Stomach smooth muscle (tissue), 2 donors: ENCODE measurements around the gene C1orf21.

Experiments
- H3K27ac ChIP-seq: one replicate; pipeline ENCODE4 v1.7.0; 2013; ENCODE audit warnings: mild to moderate bottlenecking, low read length, inconsistent platforms
- H3K27me3 ChIP-seq, 2 donors: one replicate each; pipeline ENCODE4 v1.7.0; 2013; ENCODE audit warnings: low read length in 2 of 2; ENCODE audit not compliant: insufficient read depth in 2 of 2, control insufficient read depth in 1 of 2
- H3K36me3 ChIP-seq, 2 donors: one replicate each; pipeline ENCODE4 v1.7.0; 2013; ENCODE audit warnings: low read length in 2 of 2; ENCODE audit not compliant: control insufficient read depth in 2 of 2, insufficient read depth in 2 of 2
- H3K4me1 ChIP-seq: one replicate; pipeline ENCODE4 v1.7.0; 2013; ENCODE audit warnings: low read length; ENCODE audit not compliant: control insufficient read depth, insufficient read depth
- H3K4me3 ChIP-seq, 2 donors: one replicate each; pipeline ENCODE4 v1.7.0; 2013; ENCODE audit warnings: low read length in 2 of 2
- H3K9ac ChIP-seq, 2 donors: one replicate each; pipeline ENCODE4 v1.7.0; 2013; ENCODE audit warnings: low read length in 2 of 2, mild to moderate bottlenecking in 1 of 2
- H3K9me3 ChIP-seq, 2 donors: one replicate each; pipeline ENCODE4 v1.7.0; 2013; ENCODE audit warnings: low read length in 2 of 2; ENCODE audit not compliant: control insufficient read depth in 2 of 2
- donor health status: healthy.
- donor health status: Pancreatic carcinoma.

The C1orf21 gene

DNA sequence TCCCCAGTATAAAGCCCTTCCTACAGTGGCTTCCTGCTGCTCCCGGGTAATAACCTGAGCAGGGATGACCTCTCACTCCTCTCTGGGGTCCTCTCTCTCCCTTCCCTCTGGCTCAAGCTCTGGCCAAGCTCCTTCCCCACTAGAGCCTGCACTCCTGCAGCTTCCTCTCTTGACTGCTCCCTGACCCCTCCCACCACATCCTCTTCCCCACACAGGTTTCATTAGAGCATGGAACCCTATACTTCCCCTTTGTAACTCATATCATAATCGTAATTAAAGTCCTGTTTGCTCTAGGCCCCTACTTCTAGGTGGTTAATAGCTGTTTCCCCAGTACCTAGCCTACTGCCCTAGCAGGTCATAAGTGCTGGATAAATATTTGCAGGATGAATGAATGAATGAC, 146.2 kb downstream of the C1orf21 start:
- Histone ChIP-seq H3K27me3 (no peaks in the 10 kb centered on the region), H3K4me3 (no peak overlapping the region), H3K27ac (no peak overlapping the region), H3K9me3 (peaks cover 2 to 5% of the 10 kb centered on the region in 2 donors), H3K36me3 (no peaks in the 10 kb centered on the region), H3K9ac (no peak overlapping the region), H3K4me1 (peaks cover 7% of the 10 kb centered on the region)

DNA sequence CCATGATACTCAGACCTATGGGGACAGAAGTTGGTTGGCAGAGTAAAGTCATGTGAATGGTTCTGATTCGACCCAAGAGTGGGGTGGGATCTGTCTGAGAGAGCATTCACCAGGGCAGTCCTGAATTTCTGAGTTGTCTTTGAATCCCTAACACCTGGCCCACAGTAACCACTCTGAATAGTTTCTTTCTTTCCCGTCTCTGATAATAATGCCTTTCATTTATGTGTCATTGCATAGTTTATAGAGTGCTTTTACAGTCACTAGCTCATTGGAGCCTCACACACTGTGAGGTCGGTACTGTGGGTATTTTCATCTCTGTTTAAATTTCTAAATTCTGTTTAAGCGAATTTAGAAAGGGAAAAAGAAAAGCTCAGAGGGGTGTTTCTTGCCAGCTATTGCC, 147.1 kb downstream of the C1orf21 start:
- H3K4me1 ChIP-seq, result peaks cover 7% of the 10 kb centered on the region
- H3K36me3 ChIP-seq, result no peaks in the 10 kb centered on the region
- H3K27me3 ChIP-seq, result no peaks in the 10 kb centered on the region
- peaks cover 2 to 5% of the 10 kb centered on the region in 2 donors for H3K9me3 ChIP-seq
- no peak overlapping the region for H3K4me3 ChIP-seq
- no peak overlapping the region for H3K27ac ChIP-seq
- no peak overlapping the region for H3K9ac ChIP-seq

DNA sequence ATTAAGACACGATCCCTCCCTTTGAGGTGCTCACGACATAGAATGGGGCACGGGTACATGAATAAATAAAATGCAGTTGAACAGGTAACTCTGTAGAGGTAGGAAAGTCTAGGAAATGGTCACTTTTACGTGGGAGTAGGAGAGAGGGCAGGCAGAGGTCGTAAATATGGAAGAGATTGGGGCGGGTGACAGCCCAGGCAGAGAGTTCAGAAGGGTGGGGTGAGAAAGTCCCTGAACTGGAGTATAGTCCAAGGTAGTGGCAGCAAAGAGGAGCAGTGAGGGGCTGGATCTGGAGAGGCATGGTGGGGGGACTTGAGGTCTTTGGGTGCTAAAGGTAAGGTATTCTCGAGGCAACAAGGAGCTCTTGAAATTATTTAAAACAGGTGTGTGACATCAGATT, 147.9 kb downstream of the C1orf21 start:
- H3K27me3 ChIP-seq, result no peaks in the 10 kb centered on the region
- no peaks in the 10 kb centered on the region for H3K36me3 ChIP-seq
- H3K27ac ChIP-seq, result peak overlapping the region; percentile 69
- H3K9ac ChIP-seq, result no peak overlapping the region
- peaks cover 2 to 5% of the 10 kb centered on the region in 2 donors for H3K9me3 ChIP-seq
- H3K4me1 ChIP-seq, result peaks cover 7% of the 10 kb centered on the region
- H3K4me3 ChIP-seq, result no peak overlapping the region

DNA sequence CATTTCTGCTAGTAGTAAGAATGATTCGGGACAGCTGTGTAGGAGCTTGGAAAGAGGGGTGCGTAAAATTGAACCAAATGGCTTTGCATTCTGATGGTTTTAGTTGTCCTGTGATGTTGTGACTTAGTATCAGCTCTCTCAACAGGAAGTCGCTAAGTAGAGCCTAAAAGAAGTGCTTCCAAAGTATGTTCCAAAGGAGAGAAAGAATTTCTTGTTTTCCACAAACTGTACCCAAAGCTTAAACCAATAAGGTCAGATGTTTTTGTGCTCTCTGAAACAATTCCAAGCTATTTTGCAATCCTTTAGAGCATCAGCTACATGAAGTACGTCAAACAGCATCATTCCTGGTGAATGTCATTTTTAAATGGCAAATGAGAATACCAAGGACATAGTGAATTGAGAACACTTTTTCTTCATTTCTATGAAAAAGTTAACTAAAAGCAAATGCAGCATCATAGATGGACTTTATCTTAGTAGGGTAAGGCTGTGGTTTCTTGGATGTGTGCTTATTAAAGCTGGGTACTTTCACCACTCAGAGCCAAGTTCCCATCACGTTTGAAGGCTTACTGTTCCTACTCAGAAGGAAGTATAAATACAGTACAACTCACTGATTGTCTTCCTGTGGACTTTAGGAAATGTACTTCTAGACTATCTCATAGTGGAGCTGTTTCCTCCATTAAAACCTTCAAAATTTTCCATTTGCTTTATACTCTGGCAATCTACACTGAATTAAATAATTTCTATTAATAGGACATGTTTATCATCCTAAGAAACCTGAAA, 148.6 kb downstream of the C1orf21 start:
- Histone ChIP-seq H3K9me3 (peaks cover 2 to 5% of the 10 kb centered on the region in 2 donors), H3K4me3 (no peak overlapping the region), H3K4me1 (peaks cover 7% of the 10 kb centered on the region), H3K27ac (peak overlapping the region; percentile 69), H3K27me3 (no peaks in the 10 kb centered on the region), H3K36me3 (no peaks in the 10 kb centered on the region), H3K9ac (no peak overlapping the region)

DNA sequence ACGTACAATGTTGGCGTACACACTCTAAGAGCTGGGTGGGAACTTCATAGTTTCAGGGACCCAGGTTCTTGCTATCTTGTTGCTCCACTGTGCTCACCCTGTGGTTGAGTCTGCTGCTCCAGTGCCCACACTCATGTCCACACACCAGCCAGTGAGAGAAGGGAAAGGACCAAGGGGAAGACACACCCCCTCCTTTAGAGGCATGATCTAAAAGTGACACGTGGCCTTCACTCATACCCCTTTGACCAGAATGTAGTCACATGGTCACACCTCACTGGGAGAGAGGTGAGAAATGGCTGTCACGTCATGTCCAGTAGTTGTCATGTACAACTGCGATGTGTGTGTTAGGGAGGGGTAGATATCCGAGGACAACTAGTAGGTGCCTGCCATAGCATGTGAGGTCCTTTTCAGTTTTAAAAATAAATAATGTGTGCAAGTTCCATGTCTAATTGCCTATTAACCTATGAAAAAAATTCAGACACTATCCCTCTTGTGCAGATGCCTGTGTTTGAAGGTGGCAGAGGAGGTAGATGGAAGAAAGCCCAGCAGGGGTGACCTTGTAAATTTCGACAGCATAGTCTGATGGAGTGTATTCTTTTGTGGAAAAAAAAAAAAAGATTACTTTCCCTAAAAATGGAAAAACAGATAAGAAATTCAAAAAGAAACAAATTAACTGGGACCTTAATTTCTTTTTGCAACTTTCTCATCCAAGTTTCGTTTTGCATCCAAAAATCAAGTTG, 149.6 kb downstream of the C1orf21 start:
- Histone ChIP-seq H3K27ac (peak overlapping the region; percentile 19), H3K9me3 (peaks cover 2 to 5% of the 10 kb centered on the region in 2 donors), H3K27me3 (no peaks in the 10 kb centered on the region), H3K4me1 (peaks cover 9% of the 10 kb centered on the region), H3K36me3 (no peaks in the 10 kb centered on the region), H3K9ac (no peak overlapping the region), H3K4me3 (no peak overlapping the region)

DNA sequence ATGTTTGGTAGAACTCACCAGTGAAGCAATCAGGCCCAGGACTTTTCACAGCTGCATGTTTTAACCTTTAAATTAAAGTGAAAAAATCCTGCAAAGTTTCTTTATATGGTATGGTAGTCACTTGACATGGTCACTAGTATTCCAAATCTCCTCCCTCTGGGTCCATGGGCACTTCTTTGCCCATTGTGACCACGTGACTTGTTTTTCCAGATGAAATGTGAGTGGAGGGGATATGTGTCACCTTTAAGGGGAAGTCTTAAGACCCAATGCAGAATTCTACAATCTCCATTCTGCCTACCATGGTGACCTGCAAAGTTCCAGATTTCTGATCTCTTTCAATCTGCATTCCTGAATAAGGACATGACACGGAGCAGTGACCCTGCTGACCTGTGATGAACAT, 152.8 kb downstream of the C1orf21 start:
- no peaks in the 10 kb centered on the region for H3K27me3 ChIP-seq
- no peak overlapping the region for H3K27ac ChIP-seq
- peaks cover 12% of the 10 kb centered on the region for H3K4me1 ChIP-seq
- H3K4me3 ChIP-seq, result no peak overlapping the region
- no peak overlapping the region for H3K9ac ChIP-seq
- H3K9me3 ChIP-seq, result peaks cover 2 to 5% of the 10 kb centered on the region in 2 donors
- peaks cover 0 to 4% of the 10 kb centered on the region in 2 donors for H3K36me3 ChIP-seq

DNA sequence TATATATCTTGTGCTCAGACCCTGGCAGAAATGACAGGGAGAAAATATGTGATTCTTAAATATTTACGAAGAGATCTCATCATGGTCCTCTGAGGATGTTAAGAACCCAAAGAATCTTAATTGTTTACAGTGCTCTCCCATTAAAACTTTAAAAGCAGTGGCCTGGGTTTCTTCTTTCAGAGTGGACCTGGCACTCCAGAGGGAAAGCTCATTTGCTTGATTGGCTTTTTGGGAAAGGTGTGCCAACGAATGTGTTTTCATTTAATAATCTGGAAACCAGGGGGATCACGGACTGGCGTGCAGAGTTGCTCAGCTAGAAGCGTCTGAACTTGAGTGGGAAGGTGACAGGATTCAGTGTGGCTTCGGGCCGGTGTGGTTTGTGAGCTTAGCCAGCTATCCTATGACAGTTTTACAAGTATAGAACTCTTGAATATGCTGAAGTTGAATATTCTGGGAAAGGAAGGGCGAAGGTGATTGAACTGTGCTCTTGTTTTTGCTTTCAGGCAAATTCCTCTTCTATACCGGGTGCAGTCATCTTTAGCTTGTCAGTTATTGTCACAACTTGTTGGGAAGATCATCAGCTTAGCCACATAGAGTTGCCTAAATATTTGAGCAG, 154.8 kb downstream of the C1orf21 start:
- no peaks in the 10 kb centered on the region for H3K9me3 ChIP-seq
- no peak overlapping the region for H3K4me3 ChIP-seq
- H3K27me3 ChIP-seq, result no peaks in the 10 kb centered on the region
- H3K9ac ChIP-seq, result no peak overlapping the region
- peaks cover 10% of the 10 kb centered on the region for H3K4me1 ChIP-seq
- peaks cover 0 to 4% of the 10 kb centered on the region in 2 donors for H3K36me3 ChIP-seq
- H3K27ac ChIP-seq, result no peak overlapping the region

DNA sequence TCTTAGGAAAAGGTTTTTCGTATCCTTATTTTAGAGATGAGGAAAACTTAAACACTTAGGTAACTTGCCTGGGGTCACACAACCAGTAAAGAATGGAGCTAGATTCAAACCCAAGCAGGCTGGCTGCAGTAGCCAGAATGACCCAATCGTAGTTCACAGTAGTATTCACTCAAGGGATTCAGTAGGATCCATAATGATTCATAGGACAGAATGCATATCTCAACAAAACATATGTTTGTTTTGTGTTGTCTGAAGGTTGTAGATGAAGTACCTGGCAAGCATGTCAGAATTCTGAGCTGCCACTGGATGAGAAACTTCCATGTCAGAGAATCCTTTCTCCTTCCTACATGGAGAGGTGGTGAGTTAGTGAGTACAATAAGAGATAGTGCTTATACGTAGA, 155.5 kb downstream of the C1orf21 start:
- H3K9me3 ChIP-seq, result no peaks in the 10 kb centered on the region
- no peak overlapping the region for H3K27ac ChIP-seq
- peaks cover 10% of the 10 kb centered on the region for H3K4me1 ChIP-seq
- no peak overlapping the region for H3K4me3 ChIP-seq
- peaks cover 0 to 4% of the 10 kb centered on the region in 2 donors for H3K36me3 ChIP-seq
- no peak overlapping the region for H3K9ac ChIP-seq
- no peaks in the 10 kb centered on the region for H3K27me3 ChIP-seq

DNA sequence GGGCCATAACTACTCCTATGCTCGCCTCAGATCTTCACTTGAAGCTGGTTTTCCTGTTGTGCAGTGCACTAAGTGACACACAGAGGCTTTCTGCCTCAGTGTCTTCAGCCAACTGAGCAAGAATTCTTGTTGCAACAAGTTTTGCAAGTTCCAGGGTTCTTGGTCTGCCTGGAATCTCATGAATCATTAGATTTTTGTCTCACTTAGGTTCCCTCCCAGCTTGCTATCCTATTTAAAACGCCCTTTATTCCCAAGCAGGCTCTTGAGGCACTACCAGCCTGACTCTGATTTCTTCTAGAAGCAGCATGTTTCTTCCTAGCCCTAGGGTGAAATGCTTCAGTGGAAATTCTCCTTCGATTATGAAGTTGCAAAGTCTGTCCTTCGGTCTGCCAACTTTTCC, 158.8 kb downstream of the C1orf21 start:
- H3K9ac ChIP-seq, result no peak overlapping the region
- no peaks in the 10 kb centered on the region for H3K9me3 ChIP-seq
- no peak overlapping the region for H3K27ac ChIP-seq
- H3K4me3 ChIP-seq, result no peak overlapping the region
- H3K27me3 ChIP-seq, result no peaks in the 10 kb centered on the region
- H3K4me1 ChIP-seq, result peaks cover 10% of the 10 kb centered on the region
- peaks cover 0 to 4% of the 10 kb centered on the region in 2 donors for H3K36me3 ChIP-seq

DNA sequence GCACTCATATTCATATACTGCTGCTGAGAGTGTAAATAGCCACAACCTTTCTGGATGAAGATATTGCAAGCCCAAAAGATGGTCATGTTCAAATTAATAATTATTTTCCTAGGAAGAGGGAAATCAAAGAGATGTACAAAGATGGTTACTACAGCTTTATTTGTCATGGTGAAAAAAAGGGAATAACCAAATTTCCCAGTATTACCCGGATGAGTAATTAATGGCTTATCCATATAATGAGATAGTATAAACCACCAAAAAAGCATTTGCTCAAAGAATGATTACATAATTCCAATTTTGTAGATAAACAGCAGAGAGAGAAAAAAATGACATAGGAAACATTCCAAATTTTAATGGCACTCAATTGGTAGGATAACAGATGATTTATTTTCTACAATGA, 165.6 kb downstream of the C1orf21 start:
- Histone ChIP-seq H3K4me1 (no peaks in the 10 kb centered on the region), H3K36me3 (no peaks in the 10 kb centered on the region), H3K27me3 (no peaks in the 10 kb centered on the region), H3K27ac (no peak overlapping the region), H3K9me3 (no peaks in the 10 kb centered on the region), H3K4me3 (no peak overlapping the region), H3K9ac (no peak overlapping the region)
